T-helper 1 cell treated with Interleukin-12 subunit alpha and Interleukin-12 subunit beta and Interleukin-4 antibody, amounts not matched to agents 30 μg/mL and 1 μg/mL, for 36 hours (primary cell): Measurements from ENCODE around the gene PHOSPHO1.

Experiments used
- H3K27ac Mint-ChIP-seq: one replicate; pipeline ENCODE4 v1.8.0; 2021; ENCODE audit warnings: mild to moderate bottlenecking, mixed read lengths
- H3K27me3 Mint-ChIP-seq: one replicate; pipeline ENCODE4 v1.8.0; 2021; ENCODE audit warnings: low read depth, mixed read lengths
- H3K36me3 Mint-ChIP-seq: one replicate; pipeline ENCODE4 v1.8.0; 2021; ENCODE audit warnings: low read depth, mixed read lengths
- H3K4me1 Mint-ChIP-seq: one replicate; pipeline ENCODE4 v1.8.0; 2021; ENCODE audit warnings: low read depth, mixed read lengths
- H3K4me3 Mint-ChIP-seq: one replicate; pipeline ENCODE4 v1.8.0; 2021; ENCODE audit warnings: mild to moderate bottlenecking, moderate library complexity, mixed read lengths
- H3K9me3 Mint-ChIP-seq: one replicate; pipeline ENCODE4 v1.8.0; 2021; ENCODE audit warnings: mixed read lengths

PHOSPHO1 gene

GRCh38 chr17:49217651-49218413 lies 12.8 kb downstream of the PHOSPHO1 start:
- Mint-ChIP-seq H3K9me3 (no peaks in the 10 kb centered on the region), H3K36me3 (peaks cover 70% of the 10 kb centered on the region), H3K27me3 (no peaks in the 10 kb centered on the region), H3K4me1 (peaks cover 65% of the 10 kb centered on the region), H3K4me3 (peak overlapping the region; percentile 89), H3K27ac (peak overlapping the region; percentile 97)

GRCh38 chr17:49216953-49217650 lies 13.5 kb downstream of the PHOSPHO1 start:
- H3K4me1 Mint-ChIP-seq = peaks cover 68% of the 10 kb centered on the region
- no peaks in the 10 kb centered on the region for H3K27me3 Mint-ChIP-seq
- no peaks in the 10 kb centered on the region for H3K9me3 Mint-ChIP-seq
- H3K27ac Mint-ChIP-seq = peak overlapping the region; percentile 83
- peaks cover 66% of the 10 kb centered on the region for H3K36me3 Mint-ChIP-seq
- H3K4me3 Mint-ChIP-seq = peak overlapping the region; percentile 73

- peak overlapping the region; percentile 86 for H3K27ac Mint-ChIP-seq
- no peaks in the 10 kb centered on the region for H3K27me3 Mint-ChIP-seq
- peak overlapping the region; percentile 73 for H3K4me3 Mint-ChIP-seq
- peaks cover 67% of the 10 kb centered on the region for H3K4me1 Mint-ChIP-seq
- H3K9me3 Mint-ChIP-seq = no peaks in the 10 kb centered on the region
- H3K36me3 Mint-ChIP-seq = peaks cover 63% of the 10 kb centered on the region
Observed at GRCh38 chr17:49216482-49216881, 14.1 kb downstream of the PHOSPHO1 start.

GRCh38 chr17:49214676-49215360 lies 15.8 kb downstream of the PHOSPHO1 start:
- H3K27ac Mint-ChIP-seq = peak overlapping the region; percentile 87
- H3K4me3 Mint-ChIP-seq = peak overlapping the region; percentile 72
- H3K4me1 Mint-ChIP-seq = peaks cover 78% of the 10 kb centered on the region
- no peaks in the 10 kb centered on the region for H3K9me3 Mint-ChIP-seq
- H3K27me3 Mint-ChIP-seq = no peaks in the 10 kb centered on the region
- peaks cover 63% of the 10 kb centered on the region for H3K36me3 Mint-ChIP-seq

GRCh38 chr17:49213847-49214246 lies 16.7 kb downstream of the PHOSPHO1 start:
- no peak overlapping the region for H3K27ac Mint-ChIP-seq

GRCh38 chr17:49213399-49213798 lies 17.2 kb downstream of the PHOSPHO1 start:
- H3K9me3 Mint-ChIP-seq = no peaks in the 10 kb centered on the region
- no peaks in the 10 kb centered on the region for H3K27me3 Mint-ChIP-seq
- H3K4me3 Mint-ChIP-seq = peak overlapping the region; percentile 96
- peaks cover 54% of the 10 kb centered on the region for H3K36me3 Mint-ChIP-seq
- no peak overlapping the region for H3K27ac Mint-ChIP-seq
- H3K4me1 Mint-ChIP-seq = peaks cover 79% of the 10 kb centered on the region

More at GRCh38 chr17:49213847-49214246, 16.7 kb downstream of the PHOSPHO1 start:
- peaks cover 57% of the 10 kb centered on the region for H3K36me3 Mint-ChIP-seq
- H3K4me1 Mint-ChIP-seq = peaks cover 78% of the 10 kb centered on the region
- H3K9me3 Mint-ChIP-seq = no peaks in the 10 kb centered on the region
- no peaks in the 10 kb centered on the region for H3K27me3 Mint-ChIP-seq
- peak overlapping the region; percentile 65 for H3K4me3 Mint-ChIP-seq

- H3K9me3 Mint-ChIP-seq = no peaks in the 10 kb centered on the region
- H3K4me1 Mint-ChIP-seq = peaks cover 56% of the 10 kb centered on the region
- H3K27ac Mint-ChIP-seq = peak within 1 kb of the TSS; percentile 88
- peaks cover 42% of the 10 kb centered on the region for H3K36me3 Mint-ChIP-seq
- H3K27me3 Mint-ChIP-seq = no peaks in the 10 kb centered on the region
- peak within 1 kb of the TSS; percentile 96 for H3K4me3 Mint-ChIP-seq
Observed at GRCh38 chr17:49210158-49211029, 20.2 kb downstream of the PHOSPHO1 start, which contains the start of the genes ABI3 and GNGT2. Gene ABI3, plus strand, starts transcription at chr17:49210707. Its CDS starts 18 bp downstream, at chr17:49210725. Gene GNGT2, minus strand, starts transcription at chr17:49210574. Its CDS starts 3,152 bp downstream, at chr17:49207422.

- Mint-ChIP-seq H3K4me3 (peak overlapping the region; percentile 96), H3K9me3 (no peaks in the 10 kb centered on the region), H3K27me3 (no peaks in the 10 kb centered on the region), H3K36me3 (peaks cover 38% of the 10 kb centered on the region), H3K4me1 (peaks cover 49% of the 10 kb centered on the region), H3K27ac (peak overlapping the region; percentile 46)
Observed at GRCh38 chr17:49209061-49209571, 21.5 kb downstream of the PHOSPHO1 start.

- H3K36me3 Mint-ChIP-seq = peaks cover 22% of the 10 kb centered on the region
- H3K27ac Mint-ChIP-seq = no peak overlapping the region
- H3K9me3 Mint-ChIP-seq = no peaks in the 10 kb centered on the region
- peaks cover 12% of the 10 kb centered on the region for H3K4me1 Mint-ChIP-seq
- H3K4me3 Mint-ChIP-seq = no peak overlapping the region
- no peaks in the 10 kb centered on the region for H3K27me3 Mint-ChIP-seq
Observed at GRCh38 chr17:49204516-49204915, 26.1 kb downstream of the PHOSPHO1 start.

GRCh38 chr17:49203796-49204195 lies 26.8 kb downstream of the PHOSPHO1 start:
- H3K27ac Mint-ChIP-seq = peak overlapping the region; percentile 42
- H3K4me3 Mint-ChIP-seq = no peak overlapping the region
- no peaks in the 10 kb centered on the region for H3K27me3 Mint-ChIP-seq
- H3K4me1 Mint-ChIP-seq = peaks cover 4% of the 10 kb centered on the region
- no peaks in the 10 kb centered on the region for H3K9me3 Mint-ChIP-seq
- peaks cover 20% of the 10 kb centered on the region for H3K36me3 Mint-ChIP-seq

GRCh38 chr17:49201481-49201927 lies 29.1 kb downstream of the PHOSPHO1 start:
- H3K4me1 Mint-ChIP-seq = peaks cover 1% of the 10 kb centered on the region
- H3K36me3 Mint-ChIP-seq = peaks cover 14% of the 10 kb centered on the region
- no peak overlapping the region for H3K27ac Mint-ChIP-seq
- no peaks in the 10 kb centered on the region for H3K27me3 Mint-ChIP-seq
- H3K4me3 Mint-ChIP-seq = no peak overlapping the region
- H3K9me3 Mint-ChIP-seq = no peaks in the 10 kb centered on the region

GRCh38 chr17:49200423-49201083 lies 30.0 kb downstream of the PHOSPHO1 start:
- H3K36me3 Mint-ChIP-seq = peaks cover 9% of the 10 kb centered on the region
- H3K9me3 Mint-ChIP-seq = no peaks in the 10 kb centered on the region
- no peaks in the 10 kb centered on the region for H3K27me3 Mint-ChIP-seq
- no peak overlapping the region for H3K4me3 Mint-ChIP-seq
- H3K4me1 Mint-ChIP-seq = peaks cover 7% of the 10 kb centered on the region
- no peak overlapping the region for H3K27ac Mint-ChIP-seq

GRCh38 chr17:49198211-49198610 lies 32.4 kb downstream of the PHOSPHO1 start:
- Mint-ChIP-seq H3K27me3 (no peaks in the 10 kb centered on the region), H3K4me3 (no peak overlapping the region), H3K36me3 (peaks cover 4% of the 10 kb centered on the region), H3K9me3 (no peaks in the 10 kb centered on the region), H3K4me1 (peaks cover 16% of the 10 kb centered on the region), H3K27ac (no peak overlapping the region)
